Brain microvascular endothelial cell (primary cell): ENCODE measurements around the gene KLHL36.
"Not testable (repeated sequence)": the region's sequence is repeated elsewhere in the genome, so short reads cannot be mapped to it uniquely, and the experiment has no call there.

Experiments used
- DNase-seq: peaks from one replicate; pipeline ENCODE4 v3.0.0-alpha.2; 2020
- H3K27ac ChIP-seq: fragments of 250-450 bp; sonication (Bioruptor Pico); 2 replicates; pipeline ENCODE4 v1.5.1; 2020; ENCODE audit warnings: mild to moderate bottlenecking, moderate library complexity
- H3K27me3 ChIP-seq: fragments of 250-450 bp; sonication (Bioruptor Pico); replicated peaks from 2 replicates; pipeline ENCODE4 v1.5.1; 2020; ENCODE audit warnings: mild to moderate bottlenecking
- H3K36me3 ChIP-seq: fragments of 250-450 bp; sonication (Bioruptor Pico); replicated peaks from 2 replicates; pipeline ENCODE4 v1.5.1; 2020; ENCODE audit warnings: mild to moderate bottlenecking
- H3K4me3 ChIP-seq: 2 replicates; pipeline ENCODE4 v1.5.1; 2011; ENCODE audit warnings: low read depth, mild to moderate bottlenecking, control low read depth, low read length, moderate library complexity
- CTCF ChIP-seq: IDR thresholded peaks from 2 replicates; pipeline ENCODE4 v1.5.1; 2011; ENCODE audit warnings: low read depth, mild to moderate bottlenecking, moderate library complexity, low read length, control low read depth, inconsistent platforms; ENCODE audit errors: missing control alignments
- in situ Hi-C: cut with HindIII; loops from 2 replicates; pipeline ENCODE4 v1.10.0; 2017; ENCODE audit warnings: low sequenced_read_pairs, low pct_ligation_motif_present

The KLHL36 gene

GRCh38 chr16:84617041-84617790, 31.1 kb upstream of the KLHL36 start:
- Histone ChIP-seq H3K36me3 (peaks cover 20% of the 10 kb centered on the region), H3K4me3 (peak overlapping the region; percentile 82), H3K27ac (peak overlapping the region; percentile 67), H3K27me3 (no peaks in the 10 kb centered on the region)
- DNase-seq = no peak
- in situ Hi-C loops = loop anchor here (25.0 kb wide), 1 partner anchor 120 kb away; no protein-coding TSS in a partner anchor
- TF ChIP-seq CTCF = no peak

GRCh38 chr16:84617791-84618580, 30.3 kb upstream of the KLHL36 start, which contains the start of gene COTL1:
Gene COTL1 (minus strand): TSS chr16:84618078. CDS start chr16:84617914, 164 bp downstream.
- peaks cover 20% of the 10 kb centered on the region for H3K36me3 ChIP-seq
- peak within 1 kb of the TSS; percentile 67 for H3K27ac ChIP-seq
- DNase-seq = peak; percentile 97
- no peak for TF ChIP-seq CTCF
- in situ Hi-C loops = loop anchor here (25.0 kb wide), 1 partner anchor 119 kb away; no protein-coding TSS in a partner anchor
- H3K4me3 ChIP-seq = peak within 1 kb of the TSS; percentile 82
- no peaks in the 10 kb centered on the region for H3K27me3 ChIP-seq

GRCh38 chr16:84618581-84619460, 29.5 kb upstream of the KLHL36 start:
- H3K27ac ChIP-seq = peak overlapping the region; percentile 58
- peak; percentile 94 for DNase-seq
- peaks cover 16% of the 10 kb centered on the region for H3K36me3 ChIP-seq
- H3K27me3 ChIP-seq = no peaks in the 10 kb centered on the region
- TF ChIP-seq CTCF = peak; percentile 28
- peak overlapping the region; percentile 9 for H3K4me3 ChIP-seq
- in situ Hi-C loops = loop anchor here (25.0 kb wide), 1 partner anchor 118 kb away; no protein-coding TSS in a partner anchor

GRCh38 chr16:84620913-84621312, 27.4 kb upstream of the KLHL36 start:
- not testable (repeated sequence) for H3K27ac ChIP-seq, DNase-seq, H3K4me3 ChIP-seq, H3K27me3 ChIP-seq, H3K36me3 ChIP-seq
- in situ Hi-C loops = loop anchor here (25.0 kb wide), 1 partner anchor 116 kb away; no protein-coding TSS in a partner anchor

- no peaks in the 10 kb centered on the region for H3K27me3 ChIP-seq
- TF ChIP-seq CTCF = no peak
- DNase-seq = no peak
- no peak overlapping the region for H3K27ac ChIP-seq
- no peaks in the 10 kb centered on the region for H3K36me3 ChIP-seq
- H3K4me3 ChIP-seq = no peak overlapping the region
- in situ Hi-C loops = no loop called here
Measured at GRCh38 chr16:84625556-84625955, 22.8 kb upstream of the KLHL36 start.
